Neural crest cell (in vitro differentiated cells): ENCODE results near the gene KTN1. TPM values are rescaled to one million over a fixed set of nuclear protein-coding genes. Genes with fewer than 3 reads are reported as not detected.

ENCODE experiments used
- DNase-seq: peaks from one replicate; pipeline ENCODE4 v3.0.0; 2021; ENCODE audit warnings: low read depth, mixed read lengths, low spot score
- H3K27ac Mint-ChIP-seq: one replicate; pipeline ENCODE4 v1.8.0; 2021; ENCODE audit warnings: mild to moderate bottlenecking, mixed read lengths; ENCODE audit not compliant: unreplicated experiment
- H3K27me3 Mint-ChIP-seq: 2 replicates; pipeline ENCODE4 v1.8.0; 2021; ENCODE audit warnings: low read depth, mild to moderate bottlenecking, mixed read lengths
- H3K36me3 Mint-ChIP-seq: 2 replicates; pipeline ENCODE4 v1.8.0; 2021; ENCODE audit warnings: low read depth, mild to moderate bottlenecking, mixed read lengths
- H3K4me1 Mint-ChIP-seq: 2 replicates; pipeline ENCODE4 v1.8.0; 2021; ENCODE audit warnings: mixed read lengths
- H3K4me3 Mint-ChIP-seq: one replicate; pipeline ENCODE4 v1.8.0; 2021; ENCODE audit warnings: mild to moderate bottlenecking, mixed read lengths
- H3K9me3 Mint-ChIP-seq: 2 replicates; pipeline ENCODE4 v1.8.0; 2021; ENCODE audit warnings: mixed read lengths
- CTCF ChIP-seq: fragments of 200-600 bp; sonication (generic); conservative IDR thresholded peaks from 2 replicates; pipeline ENCODE4 v1.5.0; 2021; ENCODE audit warnings: antibody characterized with exemption, mild to moderate bottlenecking
- total RNA-seq: library from RNA; stranded (reverse); gene quantifications from 2 replicates; pipeline ENCODE4 v1.2.1, GENCODE V29; 2021

KTN1 gene
- total RNA-seq, 1 donor from 2014 or later, result 118 TPM

- peaks cover 2% of the 10 kb centered on the region for H3K36me3 Mint-ChIP-seq
- no peak for DNase-seq
- H3K4me3 Mint-ChIP-seq, result no peak overlapping the region
- H3K27me3 Mint-ChIP-seq, result no peaks in the 10 kb centered on the region
- no peaks in the 10 kb centered on the region for H3K4me1 Mint-ChIP-seq
- peaks cover 2% of the 10 kb centered on the region for H3K9me3 Mint-ChIP-seq
- no peak for TF ChIP-seq CTCF
- H3K27ac Mint-ChIP-seq, result no peak overlapping the region
These were observed 34.2 kb upstream of the KTN1 start for GRCh38 chr14:55545779-55546178.

GRCh38 chr14:55546212-55546874 lies 33.7 kb upstream of the KTN1 start:
- H3K36me3 Mint-ChIP-seq, result peaks cover 2% of the 10 kb centered on the region
- peaks cover 2% of the 10 kb centered on the region for H3K9me3 Mint-ChIP-seq
- no peak for TF ChIP-seq CTCF
- no peaks in the 10 kb centered on the region for H3K4me1 Mint-ChIP-seq
- no peak overlapping the region for H3K27ac Mint-ChIP-seq
- no peak for DNase-seq
- H3K4me3 Mint-ChIP-seq, result no peak overlapping the region
- no peaks in the 10 kb centered on the region for H3K27me3 Mint-ChIP-seq

- Mint-ChIP-seq H3K27ac (no peak overlapping the region), H3K9me3 (peaks cover 2% of the 10 kb centered on the region), H3K4me3 (no peak overlapping the region), H3K4me1 (no peaks in the 10 kb centered on the region), H3K27me3 (no peaks in the 10 kb centered on the region), H3K36me3 (peaks cover 2% of the 10 kb centered on the region)
- DNase-seq, result no peak
- no peak for TF ChIP-seq CTCF
These were observed 32.2 kb upstream of the KTN1 start for GRCh38 chr14:55547650-55548315.

GRCh38 chr14:55553791-55554190 lies 26.2 kb upstream of the KTN1 start:
- Mint-ChIP-seq H3K27me3 (no peaks in the 10 kb centered on the region), H3K36me3 (peaks cover 10% of the 10 kb centered on the region), H3K4me3 (no peak overlapping the region), H3K27ac (no peak overlapping the region), H3K9me3 (peaks cover 6% of the 10 kb centered on the region), H3K4me1 (no peaks in the 10 kb centered on the region)
- no peak for DNase-seq
- TF ChIP-seq CTCF, result no peak

- no peak for DNase-seq
- no peaks in the 10 kb centered on the region for H3K27me3 Mint-ChIP-seq
- no peaks in the 10 kb centered on the region for H3K4me1 Mint-ChIP-seq
- peaks cover 4% of the 10 kb centered on the region for H3K9me3 Mint-ChIP-seq
- TF ChIP-seq CTCF, result no peak
- H3K36me3 Mint-ChIP-seq, result peaks cover 12% of the 10 kb centered on the region
- H3K27ac Mint-ChIP-seq, result no peak overlapping the region
- no peak overlapping the region for H3K4me3 Mint-ChIP-seq
These were observed 22.9 kb upstream of the KTN1 start for GRCh38 chr14:55556929-55557623.
